Measurements from ENCODE around the gene MOG. TPM values are rescaled to one million over a fixed set of nuclear protein-coding genes. Genes with fewer than 3 reads are reported as not detected.

MOG gene
- not detected in 2 replicates for total RNA-seq (2022)
- Bru-seq, nascent RNA = not detected
- BruChase-seq, experiment 1, labeled RNA remaining after a 6-hour chase = percentile 5 among the genes with signal in this experiment
- not detected for BruChase-seq, experiment 2, labeled RNA remaining after a 2-hour chase
- long read RNA-seq = 0 reads

- no TSS peak for BruUV-seq (replicated peaks)
- no peak within 1 kb of the TSS for H3K4me3 Mint-ChIP-seq (ENCODE audit: low read depth, unreplicated experiment)
- H3K27me3 Mint-ChIP-seq (ENCODE audit: unreplicated experiment) = no peaks in the 10 kb centered on the region
- no peak for TF ChIP-seq CTCF (IDR thresholded peaks at IDR 0.05; ENCODE audit: unreplicated experiment)
- DNase-seq = no peak
- H3K9me3 Mint-ChIP-seq (ENCODE audit: low read depth, unreplicated experiment) = no peaks in the 10 kb centered on the region
- H3K36me3 Mint-ChIP-seq (ENCODE audit: insufficient read depth, unreplicated experiment) = no peaks in the 10 kb centered on the region
- CTCF ChIA-PET = interaction anchor here (0.6 to 0.7 kb wide), 2 partner anchors 9 to 18 kb away, joined by 3 to 8 read pairs; no protein-coding TSS in a partner anchor
- H3K27ac Mint-ChIP-seq (ENCODE audit: unreplicated experiment) = no peak within 1 kb of the TSS
- H3K4me1 Mint-ChIP-seq (ENCODE audit: low read depth, unreplicated experiment) = no peaks in the 10 kb centered on the region
- intact Hi-C loops (cut with micrococcal nuclease; ENCODE audit: unreplicated experiment) = no loop called here
These were observed at the start of gene MOG for GRCh38 chr6:29656798-29657197. TSS of gene MOG (plus strand) at chr6:29657092. CDS start at chr6:29657210, 118 bp downstream.

GRCh38 chr6:29608131-29608530 is 48.8 kb upstream of the MOG start:
- Mint-ChIP-seq H3K27me3 (ENCODE audit: unreplicated experiment) (no peaks in the 10 kb centered on the region), H3K4me3 (ENCODE audit: low read depth, unreplicated experiment) (no peak overlapping the region), H3K27ac (ENCODE audit: unreplicated experiment) (no peak overlapping the region), H3K36me3 (ENCODE audit: insufficient read depth, unreplicated experiment) (peaks cover 6% of the 10 kb centered on the region), H3K9me3 (ENCODE audit: low read depth, unreplicated experiment) (no peaks in the 10 kb centered on the region), H3K4me1 (ENCODE audit: low read depth, unreplicated experiment) (no peaks in the 10 kb centered on the region)
- CTCF ChIA-PET = no interaction called here
- intact Hi-C loops (cut with micrococcal nuclease; ENCODE audit: unreplicated experiment) = no loop called here
- no TSS peak for BruUV-seq (replicated peaks)
- TF ChIP-seq CTCF (IDR thresholded peaks at IDR 0.05; ENCODE audit: unreplicated experiment) = no peak
- no peak for DNase-seq

- no peak overlapping the region for H3K4me3 Mint-ChIP-seq (ENCODE audit: low read depth, unreplicated experiment)
- no peak for DNase-seq
- H3K27ac Mint-ChIP-seq (ENCODE audit: unreplicated experiment) = no peak overlapping the region
- intact Hi-C loops (cut with micrococcal nuclease; ENCODE audit: unreplicated experiment) = no loop called here
- no peaks in the 10 kb centered on the region for H3K4me1 Mint-ChIP-seq (ENCODE audit: low read depth, unreplicated experiment)
- no peaks in the 10 kb centered on the region for H3K27me3 Mint-ChIP-seq (ENCODE audit: unreplicated experiment)
- H3K9me3 Mint-ChIP-seq (ENCODE audit: low read depth, unreplicated experiment) = no peaks in the 10 kb centered on the region
- peaks cover 6% of the 10 kb centered on the region for H3K36me3 Mint-ChIP-seq (ENCODE audit: insufficient read depth, unreplicated experiment)
- no TSS peak for BruUV-seq (replicated peaks)
- no peak for TF ChIP-seq CTCF (IDR thresholded peaks at IDR 0.05; ENCODE audit: unreplicated experiment)
- CTCF ChIA-PET = no interaction called here
These were observed 46.4 kb upstream of the MOG start for GRCh38 chr6:29610540-29610939.

GRCh38 chr6:29611426-29611825 is 45.5 kb upstream of the MOG start:
- no peaks in the 10 kb centered on the region for H3K27me3 Mint-ChIP-seq (ENCODE audit: unreplicated experiment)
- no peak for TF ChIP-seq CTCF (IDR thresholded peaks at IDR 0.05; ENCODE audit: unreplicated experiment)
- no peak for DNase-seq
- no peak overlapping the region for H3K27ac Mint-ChIP-seq (ENCODE audit: unreplicated experiment)
- H3K4me1 Mint-ChIP-seq (ENCODE audit: low read depth, unreplicated experiment) = no peaks in the 10 kb centered on the region
- CTCF ChIA-PET = no interaction called here
- H3K36me3 Mint-ChIP-seq (ENCODE audit: insufficient read depth, unreplicated experiment) = peaks cover 6% of the 10 kb centered on the region
- H3K9me3 Mint-ChIP-seq (ENCODE audit: low read depth, unreplicated experiment) = no peaks in the 10 kb centered on the region
- BruUV-seq (replicated peaks) = no TSS peak
- no peak overlapping the region for H3K4me3 Mint-ChIP-seq (ENCODE audit: low read depth, unreplicated experiment)
- intact Hi-C loops (cut with micrococcal nuclease; ENCODE audit: unreplicated experiment) = no loop called here

Measured in Calu3 (cell line).